B cell (primary cell): ENCODE measurements around the gene MUC22.

Experiments used
- CTCF ChIP-seq: fragments of 200-600 bp; IDR thresholded peaks from one replicate; pipeline ENCODE4 v1.8.0; 2022; ENCODE audit warnings: antibody characterized with exemption, mild to moderate bottlenecking
- EZH2 ChIP-seq: IDR thresholded peaks from 2 replicates; pipeline ENCODE4 v1.6.1; 2012; ENCODE audit warnings: borderline replicate concordance, low read depth, mild to moderate bottlenecking, moderate library complexity, low read length; ENCODE audit not compliant: insufficient read depth, poor library complexity, severe bottlenecking

DNA sequence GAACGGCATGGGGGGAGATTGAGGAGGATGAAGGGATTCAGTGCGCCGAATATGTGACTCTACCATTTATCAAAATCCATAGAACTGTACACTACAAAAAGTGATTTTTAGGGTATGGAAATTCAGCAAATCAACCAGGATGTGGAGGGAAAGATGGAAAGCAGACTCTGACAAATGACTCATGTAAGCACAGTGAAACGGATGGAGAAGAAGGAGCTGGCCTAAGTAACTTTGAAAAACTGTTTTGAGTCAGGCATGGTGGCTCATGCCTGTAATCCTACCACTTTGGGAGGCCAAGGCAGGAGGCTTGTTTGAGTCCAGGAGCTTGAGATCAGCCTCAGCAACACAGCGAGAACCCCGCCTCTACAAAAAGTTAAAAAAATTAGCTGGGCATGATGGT lies 39.2 kb downstream of the MUC22 start:
- TF ChIP-seq CTCF: no peak
- no peak for TF ChIP-seq EZH2
